ENCODE results near the gene TPI1.

TPI1 gene

DNA sequence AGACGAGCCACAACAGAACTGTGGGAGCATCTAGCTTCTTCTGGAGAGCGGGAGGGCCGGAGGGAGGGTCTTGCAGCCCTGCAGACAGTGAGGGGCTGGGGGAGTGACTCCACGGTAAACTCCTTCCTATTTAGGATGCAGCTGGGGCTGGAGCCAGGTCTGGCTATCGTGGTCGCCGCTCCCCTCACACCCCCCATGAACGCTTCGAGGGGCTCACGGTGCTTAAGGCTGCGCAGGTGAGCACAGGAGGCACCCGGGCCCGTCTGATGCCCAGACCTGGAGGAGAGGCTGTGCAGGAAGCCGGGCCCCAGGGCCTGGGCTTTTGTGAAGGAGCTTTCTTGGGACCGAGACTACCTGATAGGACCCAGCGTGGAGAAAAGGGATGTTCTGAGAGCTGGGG is 30.5 kb upstream of the TPI1 start:
- Mint-ChIP-seq H3K27ac (no peak overlapping the region), H3K36me3 (no peaks in the 10 kb centered on the region), H3K4me1 (peaks cover 30% of the 10 kb centered on the region), H3K4me3 (no peak overlapping the region), H3K9me3 (no peaks in the 10 kb centered on the region), H3K27me3 (peaks cover 4% of the 10 kb centered on the region)
- no peak for ATAC-seq

DNA sequence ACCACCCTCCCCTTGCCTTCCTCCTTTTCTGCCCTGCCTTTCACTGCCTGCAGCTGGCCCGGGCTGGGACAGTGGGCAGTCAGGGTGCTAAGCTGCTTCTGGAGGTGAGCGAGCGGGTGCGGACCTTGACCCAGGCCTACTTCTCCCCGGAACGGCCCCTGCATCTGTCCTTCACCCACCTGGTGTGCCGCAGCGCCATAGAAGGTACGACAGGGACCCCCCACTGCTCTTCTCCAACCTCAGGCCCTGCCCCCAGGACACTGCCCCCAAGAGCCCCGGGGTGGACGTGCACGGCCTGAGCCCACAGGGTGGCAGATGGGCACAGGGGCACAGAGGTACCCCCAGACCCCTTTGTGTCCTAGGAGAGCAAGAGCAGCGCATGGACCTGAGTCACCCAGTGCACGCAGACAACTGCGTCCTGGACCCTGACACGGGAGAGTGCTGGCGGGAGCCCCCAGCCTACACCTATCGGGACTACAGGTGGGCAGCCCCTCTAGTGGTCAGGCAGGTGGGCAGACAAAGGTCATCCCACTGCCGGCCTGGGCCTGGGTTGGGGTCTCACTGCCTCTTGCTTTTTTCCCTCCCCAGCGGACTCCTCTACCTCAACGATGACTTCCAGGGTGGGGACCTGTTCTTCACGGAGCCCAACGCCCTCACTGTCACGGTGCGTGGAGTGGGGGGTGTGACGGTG is 29.8 kb upstream of the TPI1 start:
- Mint-ChIP-seq H3K27ac (no peak overlapping the region), H3K4me1 (peaks cover 30% of the 10 kb centered on the region), H3K9me3 (no peaks in the 10 kb centered on the region), H3K27me3 (no peaks in the 10 kb centered on the region), H3K4me3 (no peak overlapping the region), H3K36me3 (no peaks in the 10 kb centered on the region)
- no peak for ATAC-seq

DNA sequence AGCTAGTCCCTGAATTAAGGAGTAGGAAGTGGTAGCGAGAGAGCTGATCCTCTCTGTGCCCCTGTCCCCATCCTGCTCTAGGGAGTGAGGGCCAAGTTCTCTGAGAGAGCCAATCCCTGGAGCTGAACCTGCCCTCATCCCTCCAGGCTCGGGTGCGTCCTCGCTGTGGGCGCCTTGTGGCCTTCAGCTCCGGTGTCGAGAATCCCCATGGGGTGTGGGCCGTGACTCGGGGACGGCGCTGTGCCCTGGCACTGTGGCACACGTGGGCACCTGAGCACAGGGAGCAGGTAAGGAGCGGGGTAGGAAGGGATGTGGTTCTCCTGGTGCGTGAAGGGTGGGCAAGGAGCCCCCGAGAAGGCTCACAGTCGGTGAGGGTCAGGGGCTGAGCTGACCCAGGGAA is 28.5 kb upstream of the TPI1 start:
- Mint-ChIP-seq H3K27me3 (no peaks in the 10 kb centered on the region), H3K36me3 (no peaks in the 10 kb centered on the region), H3K9me3 (no peaks in the 10 kb centered on the region), H3K4me1 (peaks cover 34% of the 10 kb centered on the region), H3K27ac (no peak overlapping the region), H3K4me3 (no peak overlapping the region)
- ATAC-seq, result no peak

DNA sequence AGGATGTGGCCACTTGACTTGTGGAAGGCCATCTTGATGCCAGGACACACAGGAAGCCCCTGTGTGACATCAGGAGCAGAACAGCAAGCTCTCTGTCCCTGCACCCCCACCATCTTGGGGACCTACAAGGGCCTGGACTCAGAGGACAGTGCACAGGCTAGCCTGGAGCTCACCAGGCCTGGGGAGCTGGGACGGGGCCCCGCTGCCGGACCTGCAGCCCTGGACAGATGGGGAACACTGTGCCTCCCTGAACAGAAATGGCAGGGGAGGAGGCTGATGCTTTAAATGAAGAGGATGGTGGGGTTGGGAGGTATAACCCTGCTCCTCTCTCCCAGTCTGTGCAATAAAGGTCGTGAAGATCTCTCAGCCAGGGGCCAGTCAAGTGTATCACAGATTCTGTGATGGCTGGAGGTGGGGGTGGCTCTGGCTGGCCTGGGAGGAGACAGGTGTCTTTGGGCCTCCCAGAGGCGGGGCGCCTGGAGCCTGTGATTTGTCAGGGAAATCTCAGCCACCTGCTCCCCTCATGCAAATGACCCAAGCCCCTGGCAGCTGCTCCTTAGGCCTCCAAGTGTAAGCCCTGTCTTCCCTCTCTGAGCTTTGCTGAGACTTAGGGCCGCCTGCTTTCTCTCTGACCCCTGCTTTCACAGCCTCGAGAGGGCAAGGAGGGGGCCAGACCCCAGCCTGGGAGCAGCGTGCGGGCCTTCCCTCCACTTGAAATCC is 27.7 kb upstream of the TPI1 start:
- H3K4me1 Mint-ChIP-seq, result peaks cover 34% of the 10 kb centered on the region
- H3K27me3 Mint-ChIP-seq, result no peaks in the 10 kb centered on the region
- H3K4me3 Mint-ChIP-seq, result no peak overlapping the region
- peak; percentile 80 for ATAC-seq
- peak overlapping the region; percentile 55 for H3K27ac Mint-ChIP-seq
- no peaks in the 10 kb centered on the region for H3K36me3 Mint-ChIP-seq
- H3K9me3 Mint-ChIP-seq, result no peaks in the 10 kb centered on the region

DNA sequence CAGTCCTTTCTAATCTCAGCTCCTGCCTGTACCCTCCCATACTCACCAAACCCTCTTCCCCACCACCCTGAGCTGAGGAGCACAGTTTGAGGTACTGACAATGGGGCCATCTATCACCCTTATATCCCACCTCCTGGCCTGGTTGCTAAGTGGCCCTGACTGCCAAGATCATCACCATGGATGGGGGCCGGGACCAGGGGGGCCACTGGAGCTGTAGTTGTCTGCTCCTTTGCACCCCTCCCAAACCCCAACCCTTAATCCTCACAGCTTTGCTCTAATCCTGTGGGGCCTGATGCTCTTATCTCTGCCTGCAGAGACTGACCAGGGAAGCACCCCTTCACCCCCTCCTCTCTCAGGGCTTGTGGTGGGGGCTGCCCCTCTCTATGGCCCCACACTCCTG is 27.0 kb upstream of the TPI1 start:
- no peaks in the 10 kb centered on the region for H3K27me3 Mint-ChIP-seq
- peak; percentile 5 for ATAC-seq
- H3K9me3 Mint-ChIP-seq, result no peaks in the 10 kb centered on the region
- no peaks in the 10 kb centered on the region for H3K36me3 Mint-ChIP-seq
- peaks cover 33% of the 10 kb centered on the region for H3K4me1 Mint-ChIP-seq
- H3K4me3 Mint-ChIP-seq, result no peak overlapping the region
- peak overlapping the region; percentile 55 for H3K27ac Mint-ChIP-seq

DNA sequence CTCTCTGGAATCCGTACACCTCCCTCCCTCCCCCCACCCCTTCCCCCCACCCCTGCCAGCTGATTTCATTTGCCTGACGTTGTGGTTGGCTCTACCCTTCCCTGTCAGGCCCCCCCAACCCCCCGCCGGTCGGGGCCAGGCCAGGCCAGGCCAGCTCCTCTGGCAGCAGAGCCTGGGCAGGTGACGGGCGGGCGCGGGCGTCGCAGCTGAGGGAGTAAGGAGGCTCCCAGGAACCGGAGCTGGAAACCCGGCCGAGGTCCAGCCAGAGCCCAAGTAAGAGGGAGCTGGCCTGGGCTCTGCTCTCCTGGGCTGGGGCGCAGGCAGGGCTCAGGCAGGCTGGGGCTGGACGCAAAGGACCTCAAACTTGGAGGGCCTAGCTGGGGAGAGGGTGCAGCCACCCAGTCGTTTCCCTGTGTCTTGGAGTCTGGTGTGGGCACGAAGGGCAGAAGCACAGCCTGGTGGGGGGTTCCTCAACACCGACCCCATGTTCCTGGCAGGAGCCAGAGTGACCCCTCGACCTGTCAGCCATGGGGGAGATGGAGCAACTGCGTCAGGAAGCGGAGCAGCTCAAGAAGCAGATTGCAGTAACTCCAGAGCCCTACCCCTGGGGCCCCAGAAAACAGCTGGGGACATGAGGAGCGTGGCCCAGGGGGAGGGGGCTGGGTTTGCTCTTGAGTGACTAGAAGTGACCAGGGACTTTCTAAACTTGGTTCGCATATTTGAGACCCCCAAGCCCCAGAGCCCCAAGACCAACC is 26.4 kb upstream of the TPI1 start, which contains the start of gene GNB3:
GNB3 (plus strand) TSS at position 165 of the 755 bp plus-strand sequence; CDS start at position 528, 363 bp downstream.
- no peaks in the 10 kb centered on the region for H3K9me3 Mint-ChIP-seq
- peak within 1 kb of the TSS; percentile 55 for H3K27ac Mint-ChIP-seq
- no peaks in the 10 kb centered on the region for H3K27me3 Mint-ChIP-seq
- no peak within 1 kb of the TSS for H3K4me3 Mint-ChIP-seq
- peaks cover 27% of the 10 kb centered on the region for H3K4me1 Mint-ChIP-seq
- H3K36me3 Mint-ChIP-seq, result no peaks in the 10 kb centered on the region
- no peak for ATAC-seq

DNA sequence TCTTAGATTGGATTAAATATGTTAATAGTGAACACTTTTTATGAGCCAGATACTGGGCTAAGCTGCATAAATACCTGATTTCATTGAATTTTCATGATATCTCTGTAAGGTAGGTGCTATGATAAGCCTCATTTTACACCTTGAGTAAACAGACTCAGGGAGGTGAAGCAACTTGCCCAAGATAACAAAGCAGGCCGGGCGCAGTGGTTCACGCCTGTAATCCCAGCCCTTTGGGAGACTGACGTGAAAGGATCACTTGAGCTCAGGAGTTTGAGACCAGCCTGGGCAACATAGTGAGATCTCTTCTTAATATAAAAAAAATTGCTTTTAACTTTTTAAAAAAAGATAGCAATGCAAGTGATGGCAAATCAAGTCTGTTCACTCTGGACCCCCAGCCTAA is 25.3 kb upstream of the TPI1 start:
- H3K27me3 Mint-ChIP-seq, result no peaks in the 10 kb centered on the region
- ATAC-seq, result no peak
- no peaks in the 10 kb centered on the region for H3K36me3 Mint-ChIP-seq
- no peak overlapping the region for H3K4me3 Mint-ChIP-seq
- peaks cover 24% of the 10 kb centered on the region for H3K4me1 Mint-ChIP-seq
- no peaks in the 10 kb centered on the region for H3K9me3 Mint-ChIP-seq
- H3K27ac Mint-ChIP-seq, result no peak overlapping the region

DNA sequence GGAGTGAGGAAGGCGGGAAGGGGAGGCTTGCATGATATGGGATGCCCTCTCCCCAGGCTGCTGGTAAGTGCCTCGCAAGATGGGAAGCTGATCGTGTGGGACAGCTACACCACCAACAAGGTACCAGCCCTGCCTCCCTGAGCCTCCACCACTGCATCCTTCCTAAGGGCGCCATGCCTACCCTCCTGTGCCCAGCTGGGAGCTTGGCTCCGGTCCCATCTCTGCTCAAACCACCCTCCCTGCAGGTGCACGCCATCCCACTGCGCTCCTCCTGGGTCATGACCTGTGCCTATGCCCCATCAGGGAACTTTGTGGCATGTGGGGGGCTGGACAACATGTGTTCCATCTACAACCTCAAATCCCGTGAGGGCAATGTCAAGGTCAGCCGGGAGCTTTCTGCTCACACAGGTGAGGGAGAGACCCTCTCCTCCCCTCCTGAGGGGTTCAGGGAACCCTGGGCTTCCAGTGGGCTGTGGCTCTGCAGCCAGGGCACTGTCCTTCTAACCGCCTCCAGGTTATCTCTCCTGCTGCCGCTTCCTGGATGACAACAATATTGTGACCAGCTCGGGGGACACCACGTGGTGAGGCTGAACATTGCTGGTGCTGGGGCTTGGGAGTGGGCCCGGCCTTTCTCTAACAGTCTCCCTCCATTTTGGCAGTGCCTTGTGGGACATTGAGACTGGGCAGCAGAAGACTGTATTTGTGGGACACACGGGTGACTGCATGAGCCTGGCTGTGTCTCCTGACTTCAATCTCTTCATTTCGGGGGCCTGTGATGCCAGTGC is 24.0 kb upstream of the TPI1 start:
- H3K36me3 Mint-ChIP-seq, result no peaks in the 10 kb centered on the region
- H3K4me1 Mint-ChIP-seq, result peaks cover 34% of the 10 kb centered on the region
- H3K4me3 Mint-ChIP-seq, result no peak overlapping the region
- H3K27ac Mint-ChIP-seq, result no peak overlapping the region
- no peaks in the 10 kb centered on the region for H3K27me3 Mint-ChIP-seq
- H3K9me3 Mint-ChIP-seq, result no peaks in the 10 kb centered on the region
- ATAC-seq, result no peak

DNA sequence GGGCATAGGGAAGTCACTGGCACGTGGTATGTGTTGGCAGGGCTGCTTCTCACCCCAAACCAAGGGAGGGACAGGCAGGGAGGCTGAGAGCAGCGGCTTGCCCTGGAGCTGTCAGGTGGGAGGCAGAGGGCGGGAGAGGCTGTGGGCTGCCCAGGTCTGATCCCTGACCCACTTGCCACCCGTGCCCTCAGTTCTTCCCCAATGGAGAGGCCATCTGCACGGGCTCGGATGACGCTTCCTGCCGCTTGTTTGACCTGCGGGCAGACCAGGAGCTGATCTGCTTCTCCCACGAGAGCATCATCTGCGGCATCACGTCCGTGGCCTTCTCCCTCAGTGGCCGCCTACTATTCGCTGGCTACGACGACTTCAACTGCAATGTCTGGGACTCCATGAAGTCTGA is 21.9 kb upstream of the TPI1 start:
- Mint-ChIP-seq H3K36me3 (no peaks in the 10 kb centered on the region), H3K4me3 (no peak overlapping the region), H3K27ac (no peak overlapping the region), H3K4me1 (peaks cover 37% of the 10 kb centered on the region), H3K9me3 (no peaks in the 10 kb centered on the region), H3K27me3 (no peaks in the 10 kb centered on the region)
- no peak for ATAC-seq

DNA sequence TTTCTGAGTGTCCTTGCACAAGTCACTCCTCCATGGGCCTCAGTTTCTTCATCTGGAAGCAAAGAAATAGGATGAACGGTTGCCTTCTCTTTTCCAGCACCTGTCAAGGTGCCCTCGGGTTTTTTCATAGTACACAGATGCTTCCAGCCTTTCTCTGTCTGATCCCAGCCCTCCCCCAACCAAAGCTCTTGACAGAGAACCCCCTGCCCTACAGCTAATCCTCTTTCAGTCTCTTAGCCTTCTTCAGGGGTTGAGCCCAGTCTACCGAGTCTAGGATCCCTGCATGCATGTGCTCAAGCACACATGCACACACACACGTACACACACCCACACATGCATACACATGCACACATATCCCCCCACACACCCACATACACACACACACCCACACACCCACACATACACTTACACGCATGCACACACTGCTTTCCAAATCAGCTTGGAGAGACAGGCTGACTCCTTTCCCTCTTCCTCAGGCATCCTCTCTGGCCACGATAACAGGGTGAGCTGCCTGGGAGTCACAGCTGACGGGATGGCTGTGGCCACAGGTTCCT is 20.9 kb upstream of the TPI1 start:
- peaks cover 44% of the 10 kb centered on the region for H3K4me1 Mint-ChIP-seq
- H3K9me3 Mint-ChIP-seq, result no peaks in the 10 kb centered on the region
- H3K4me3 Mint-ChIP-seq, result no peak overlapping the region
- no peak overlapping the region for H3K27ac Mint-ChIP-seq
- ATAC-seq, result no peak
- H3K27me3 Mint-ChIP-seq, result no peaks in the 10 kb centered on the region
- no peaks in the 10 kb centered on the region for H3K36me3 Mint-ChIP-seq

DNA sequence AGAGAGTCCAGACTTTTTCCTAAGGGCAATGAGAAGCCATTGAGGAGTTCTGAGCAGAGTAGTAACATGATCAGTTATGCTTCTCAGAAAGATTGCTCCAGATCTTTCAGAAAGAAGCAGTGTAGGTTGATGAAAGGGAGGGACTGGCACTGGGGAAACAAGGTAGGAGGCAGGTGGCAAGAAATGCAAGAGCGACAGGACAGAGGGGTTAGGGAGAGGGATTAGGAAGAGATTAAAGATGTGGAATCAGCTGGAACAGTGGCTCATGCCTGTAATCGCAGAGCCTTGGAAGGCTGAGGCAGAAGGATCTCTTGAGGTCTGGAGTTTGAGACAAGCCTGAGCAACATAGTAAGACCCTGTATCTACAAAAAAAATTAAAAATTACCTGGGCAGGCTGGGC is 19.7 kb upstream of the TPI1 start:
- peaks cover 44% of the 10 kb centered on the region for H3K4me1 Mint-ChIP-seq
- no peak overlapping the region for H3K27ac Mint-ChIP-seq
- no peak overlapping the region for H3K4me3 Mint-ChIP-seq
- no peaks in the 10 kb centered on the region for H3K27me3 Mint-ChIP-seq
- no peaks in the 10 kb centered on the region for H3K36me3 Mint-ChIP-seq
- no peak for ATAC-seq
- no peaks in the 10 kb centered on the region for H3K9me3 Mint-ChIP-seq

DNA sequence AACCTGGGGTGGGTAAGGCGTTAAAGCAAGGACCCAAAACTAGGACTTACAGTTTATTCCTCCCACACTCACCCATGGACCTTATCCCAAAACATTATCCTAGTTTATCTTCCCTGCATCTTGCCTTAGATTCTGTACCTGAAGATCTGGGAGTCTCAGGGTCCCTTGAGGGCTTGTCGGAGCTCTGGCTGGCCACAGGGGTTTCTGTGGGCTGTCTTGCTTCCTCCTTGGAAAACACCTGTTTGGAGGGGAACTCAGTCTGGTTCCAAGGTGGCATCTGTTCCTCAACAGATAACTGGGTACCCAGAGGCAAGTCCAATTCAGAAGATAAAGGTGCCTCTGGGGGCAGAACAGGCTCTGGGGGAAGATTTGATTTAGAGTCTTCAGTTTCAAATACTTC is 17.9 kb upstream of the TPI1 start:
- no peaks in the 10 kb centered on the region for H3K27me3 Mint-ChIP-seq
- peaks cover 6% of the 10 kb centered on the region for H3K36me3 Mint-ChIP-seq
- no peaks in the 10 kb centered on the region for H3K9me3 Mint-ChIP-seq
- peaks cover 57% of the 10 kb centered on the region for H3K4me1 Mint-ChIP-seq
- peak overlapping the region; percentile 14 for H3K4me3 Mint-ChIP-seq
- no peak overlapping the region for H3K27ac Mint-ChIP-seq
- no peak for ATAC-seq

DNA sequence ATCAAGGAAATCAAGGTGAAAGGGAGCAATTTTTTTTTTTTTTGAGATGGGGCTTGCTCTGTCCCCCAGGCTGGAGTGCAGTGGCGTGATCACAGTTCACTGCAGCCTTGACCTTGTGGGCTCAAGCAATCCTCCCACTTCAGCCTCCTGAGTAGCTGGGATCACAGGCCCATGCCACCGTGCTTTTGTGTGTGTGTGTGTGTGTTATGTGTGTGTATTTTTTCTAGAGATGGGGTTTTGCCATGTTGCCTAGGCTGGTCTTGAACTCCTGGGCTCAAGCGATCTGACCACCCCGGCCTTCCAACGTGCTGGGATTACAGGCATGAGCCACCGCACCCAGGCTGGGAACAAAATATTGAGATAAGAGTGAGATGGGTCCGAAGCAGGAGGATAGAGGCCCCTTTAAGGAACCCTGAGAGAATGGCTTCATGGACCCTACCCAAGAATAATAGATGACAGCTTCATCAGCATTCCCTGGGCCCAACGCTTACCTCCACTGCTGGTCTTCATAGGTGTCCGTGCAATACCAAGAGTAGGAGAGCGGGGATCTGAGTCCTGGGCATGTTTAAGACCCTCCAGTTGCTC is 17.3 kb upstream of the TPI1 start:
- peaks cover 57% of the 10 kb centered on the region for H3K4me1 Mint-ChIP-seq
- H3K27ac Mint-ChIP-seq, result no peak overlapping the region
- H3K27me3 Mint-ChIP-seq, result no peaks in the 10 kb centered on the region
- no peak for ATAC-seq
- peaks cover 6% of the 10 kb centered on the region for H3K36me3 Mint-ChIP-seq
- no peaks in the 10 kb centered on the region for H3K9me3 Mint-ChIP-seq
- H3K4me3 Mint-ChIP-seq, result peak overlapping the region; percentile 55

DNA sequence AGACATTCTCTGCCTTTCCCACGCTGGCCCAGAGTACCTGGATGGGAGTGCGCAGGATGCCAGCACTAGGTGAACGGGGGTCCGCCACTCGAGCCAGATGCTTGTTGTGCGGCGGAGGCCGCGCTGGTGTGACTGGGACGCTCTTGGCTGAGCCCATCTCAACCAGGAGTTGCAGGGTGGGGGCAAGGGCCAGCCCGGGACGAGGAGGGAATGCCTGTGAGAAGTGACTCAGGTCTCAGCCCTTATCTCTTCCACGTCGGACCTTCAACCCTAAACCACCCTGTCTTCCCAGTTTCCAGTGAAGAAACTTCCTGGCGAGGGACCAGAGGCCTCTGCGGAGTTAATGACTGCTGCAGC is 16.6 kb upstream of the TPI1 start:
- Mint-ChIP-seq H3K4me3 (peak overlapping the region; percentile 55), H3K27ac (no peak overlapping the region), H3K36me3 (peaks cover 9% of the 10 kb centered on the region), H3K4me1 (peaks cover 57% of the 10 kb centered on the region), H3K27me3 (no peaks in the 10 kb centered on the region), H3K9me3 (no peaks in the 10 kb centered on the region)
- no peak for ATAC-seq
